Measurements from ENCODE around the gene MMP17.

MMP17 gene

DNA sequence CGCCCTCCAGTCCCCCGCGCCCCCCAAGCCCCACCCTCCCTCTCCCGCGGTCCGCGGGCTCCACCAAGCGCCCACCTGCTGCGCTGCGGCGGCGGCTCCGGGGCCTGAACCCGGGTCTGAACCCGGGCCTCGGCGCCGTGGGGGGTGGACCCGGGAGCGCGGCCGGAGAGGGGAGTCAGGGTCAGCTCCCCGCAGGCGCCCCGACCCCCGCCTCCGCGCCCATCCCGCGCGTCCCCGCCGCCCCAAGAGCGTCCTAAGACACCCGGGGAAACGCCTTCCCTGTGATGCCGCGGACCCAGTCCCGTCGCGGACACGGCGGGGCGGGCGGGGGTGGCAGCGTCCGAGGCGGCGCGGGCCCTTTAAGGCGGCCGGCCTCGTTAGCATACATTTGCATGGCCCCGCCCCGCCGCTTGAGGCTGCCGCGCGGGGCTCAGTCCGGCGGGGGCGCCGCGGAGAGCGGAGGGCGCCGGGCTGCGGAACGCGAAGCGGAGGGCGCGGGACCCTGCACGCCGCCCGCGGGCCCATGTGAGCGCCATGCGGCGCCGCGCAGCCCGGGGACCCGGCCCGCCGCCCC lies at the start of gene MMP17:
Gene MMP17 (plus strand): TSS at position 433 of the 574 bp plus-strand sequence. CDS start 102 bp downstream, at position 535.
- in situ Hi-C loops (cut with HindIII; ENCODE audit: low sequenced_read_pairs): no loop called here

DNA sequence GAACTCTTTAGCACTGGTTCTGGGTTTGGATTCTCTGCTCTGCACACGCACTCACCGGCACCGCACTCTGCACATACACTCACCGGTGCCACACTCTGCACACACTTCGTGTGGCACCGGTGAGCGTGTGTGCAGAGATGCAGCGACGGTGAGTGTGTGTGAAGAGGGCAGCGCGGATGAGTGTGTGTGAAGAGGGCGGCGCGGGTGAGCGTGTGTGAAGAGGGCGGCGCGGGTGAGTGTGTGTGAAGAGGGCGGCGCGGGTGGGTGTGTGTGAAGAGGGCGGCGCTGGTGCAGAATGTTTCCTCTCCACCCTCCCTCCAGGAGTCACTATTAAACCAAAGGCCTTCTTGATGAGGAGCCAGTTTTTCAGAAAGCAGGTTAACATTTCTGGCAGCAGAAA lies 49.2 kb upstream of the MMP17 start:
- in situ Hi-C loops (cut with HindIII; ENCODE audit: low sequenced_read_pairs): no loop called here

DNA sequence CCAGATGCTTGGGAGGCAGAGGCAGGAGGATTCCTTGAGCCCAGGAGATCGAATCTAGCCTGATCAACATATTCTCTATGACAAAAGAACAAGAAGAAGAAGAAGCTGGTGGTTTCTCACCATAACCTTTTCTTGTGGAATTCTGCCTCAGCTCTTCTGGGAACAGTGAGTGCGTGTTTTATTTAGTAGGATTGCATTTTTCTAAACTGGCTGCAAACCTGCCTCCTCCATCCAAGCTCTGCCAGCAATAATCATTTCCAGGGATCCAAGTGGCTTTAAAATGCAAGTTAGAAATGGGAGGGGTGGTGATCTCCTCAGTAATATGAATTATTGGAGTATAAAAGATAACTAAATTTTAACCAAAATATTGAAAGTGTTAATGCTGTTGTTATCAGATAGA lies 46.1 kb upstream of the MMP17 start:
- in situ Hi-C loops (cut with HindIII; ENCODE audit: low sequenced_read_pairs): no loop called here

DNA sequence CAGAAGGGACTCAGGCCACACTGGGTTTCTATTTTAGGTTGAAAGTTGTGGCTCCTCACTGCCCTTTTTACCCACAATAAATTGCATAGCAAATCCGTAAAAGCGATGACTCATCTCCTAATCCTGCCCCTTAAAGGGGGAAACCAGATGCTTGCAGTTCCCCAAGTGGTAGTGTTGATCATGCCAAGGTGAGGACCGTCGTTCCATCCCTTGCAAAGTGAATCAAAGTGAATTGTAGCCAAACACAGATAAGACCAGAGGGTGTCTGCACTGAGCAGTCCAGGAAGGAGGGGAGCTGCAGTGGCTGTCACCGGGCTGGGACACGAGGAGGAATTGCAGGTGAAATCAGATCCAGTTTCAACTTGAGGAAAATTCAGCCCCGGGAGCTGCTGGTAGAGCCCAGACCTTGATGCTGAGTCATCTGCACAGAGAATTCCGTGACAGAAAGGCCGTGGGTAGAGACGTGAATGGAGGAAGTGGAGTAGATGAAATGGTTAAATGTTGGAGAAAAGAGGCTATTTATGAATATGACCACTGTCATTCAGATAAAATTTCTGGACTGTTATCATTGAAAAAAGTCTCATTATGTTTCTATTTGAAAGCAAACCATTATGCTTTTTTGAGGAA lies 44.2 kb upstream of the MMP17 start:
- in situ Hi-C loops (cut with HindIII; ENCODE audit: low sequenced_read_pairs): no loop called here

DNA sequence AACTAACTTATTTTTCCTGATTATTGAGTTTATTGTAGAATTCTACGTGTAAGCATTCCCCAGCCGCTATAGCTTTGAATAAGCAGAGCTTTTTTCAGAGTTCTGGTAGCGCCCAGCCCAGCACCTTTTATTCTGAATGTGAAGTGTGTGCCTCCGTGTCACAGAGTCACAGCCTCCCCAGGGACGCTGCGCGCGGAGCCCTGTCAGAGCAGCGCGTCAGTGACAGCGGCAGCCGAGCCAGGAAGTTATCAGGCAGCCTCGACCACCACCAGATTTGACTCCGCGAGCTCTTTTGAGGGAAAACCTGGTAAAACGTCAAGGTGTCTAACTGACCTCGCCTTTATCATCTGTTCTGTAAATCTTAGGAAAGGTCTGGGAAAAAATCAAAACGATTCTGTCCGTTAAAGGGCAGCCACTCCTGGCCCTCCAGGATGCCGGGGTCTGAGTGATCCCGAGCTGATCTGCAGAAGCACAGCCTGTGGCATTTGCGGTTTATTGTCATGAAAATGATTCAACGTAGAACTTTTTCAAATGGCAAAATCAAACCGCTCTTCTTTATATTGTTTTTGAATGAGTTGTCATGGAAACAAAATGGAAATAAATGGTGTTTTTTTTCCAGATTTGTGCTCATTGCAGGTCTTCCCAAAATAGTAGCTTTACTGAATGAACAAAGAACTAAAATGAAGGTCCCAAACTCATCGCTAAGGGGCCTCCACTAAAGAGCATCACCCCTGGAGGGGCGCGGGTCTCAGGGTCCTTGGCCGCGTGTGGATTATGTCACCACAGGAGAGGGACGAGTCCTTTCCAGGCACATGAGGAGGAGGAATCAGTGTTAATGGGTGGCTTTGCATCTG lies 43.1 kb upstream of the MMP17 start:
- in situ Hi-C loops (cut with HindIII; ENCODE audit: low sequenced_read_pairs): no loop called here

DNA sequence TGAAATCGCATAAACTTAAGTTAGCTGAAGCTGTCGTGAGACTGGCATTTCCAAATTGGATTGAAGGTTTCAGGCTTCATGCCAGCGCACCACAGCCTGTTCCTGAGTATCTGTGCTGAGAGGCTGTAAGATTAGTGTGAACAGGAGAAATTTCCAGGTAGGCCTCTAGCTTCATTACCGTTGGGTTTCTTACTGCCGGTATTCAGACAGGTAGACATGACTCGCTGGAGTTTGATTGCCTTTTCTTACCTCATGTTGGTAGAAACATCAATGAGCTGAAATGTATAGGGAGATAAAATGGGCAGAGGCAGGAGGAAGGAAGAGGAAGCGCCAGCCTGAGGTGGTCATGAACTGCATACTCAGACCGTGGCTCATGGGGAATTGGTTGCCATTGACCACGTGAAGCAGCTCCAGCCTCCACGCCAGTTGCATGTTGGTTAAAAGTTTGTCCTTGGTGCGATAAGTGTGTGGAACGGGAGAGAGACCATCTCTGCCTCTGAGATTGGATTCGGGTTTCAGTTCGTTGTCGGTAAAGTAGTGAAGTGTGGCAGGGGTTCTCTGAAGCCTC lies 42.3 kb upstream of the MMP17 start:
- in situ Hi-C loops (cut with HindIII; ENCODE audit: low sequenced_read_pairs): no loop called here

DNA sequence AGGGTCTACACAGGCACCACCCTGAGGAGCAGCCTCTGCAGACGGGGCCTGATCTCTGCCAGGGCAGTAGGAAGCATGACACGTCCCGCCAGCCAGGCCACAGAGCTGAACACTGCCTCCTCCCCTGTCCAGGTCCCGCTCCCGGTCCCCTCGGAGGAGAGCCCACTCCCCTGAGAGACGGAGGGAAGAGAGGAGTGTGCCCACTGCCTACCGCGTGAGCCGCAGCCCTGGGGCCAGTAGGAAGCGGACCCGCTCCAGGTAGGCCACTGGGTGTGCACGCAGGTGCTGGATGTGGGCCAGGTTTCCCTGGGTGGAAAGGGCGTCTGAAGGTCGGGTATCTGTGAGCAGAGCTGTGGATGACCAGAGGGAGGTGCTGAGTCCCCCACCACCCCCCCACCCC lies 41.9 kb upstream of the MMP17 start:
- in situ Hi-C loops (cut with HindIII; ENCODE audit: low sequenced_read_pairs): no loop called here

DNA sequence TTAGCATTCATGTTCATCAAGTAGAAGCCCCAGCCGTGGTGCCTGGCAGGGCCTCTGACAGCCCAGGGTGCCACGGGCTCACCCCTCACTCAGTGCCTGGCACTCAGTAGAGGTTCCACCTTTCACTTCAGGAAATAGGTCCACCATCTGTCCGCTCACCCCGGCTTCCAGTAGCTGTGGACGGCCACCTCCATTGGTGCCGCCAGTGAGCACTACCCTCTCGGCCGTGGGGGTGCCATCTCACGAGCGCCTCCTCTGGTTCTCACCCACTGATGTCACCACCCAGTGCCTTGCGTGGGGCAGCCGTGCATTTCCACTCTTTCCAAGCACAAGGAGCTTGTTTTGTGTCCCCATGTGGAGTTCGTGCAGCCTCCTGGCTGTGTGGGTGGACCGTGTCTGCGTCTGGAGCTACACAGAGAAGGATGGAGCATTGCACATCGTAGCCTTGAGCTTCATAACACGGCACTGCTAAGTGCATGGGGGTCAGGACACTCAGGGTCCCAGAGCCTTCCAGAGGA lies 41.0 kb upstream of the MMP17 start:
- in situ Hi-C loops (cut with HindIII; ENCODE audit: low sequenced_read_pairs): no loop called here

DNA sequence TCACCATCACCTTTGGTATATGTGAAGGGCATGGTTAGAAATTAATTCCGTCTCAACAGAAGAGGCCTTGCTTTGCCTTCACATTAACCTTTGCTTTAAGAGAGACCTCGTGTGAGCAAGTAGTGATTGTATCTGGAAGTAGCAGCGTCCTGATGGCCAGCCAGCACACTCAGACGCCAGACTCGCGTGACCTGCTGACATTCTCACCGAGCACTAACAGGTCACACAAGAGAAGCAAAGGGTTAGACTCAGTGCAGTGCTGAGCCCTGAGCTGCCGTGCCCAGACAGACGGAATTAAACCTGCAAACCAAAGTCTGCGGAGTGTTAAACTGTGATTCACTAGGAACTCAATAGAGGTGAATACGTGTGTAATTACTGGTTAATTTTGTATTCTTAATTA lies 40.1 kb upstream of the MMP17 start:
- in situ Hi-C loops (cut with HindIII; ENCODE audit: low sequenced_read_pairs): no loop called here

DNA sequence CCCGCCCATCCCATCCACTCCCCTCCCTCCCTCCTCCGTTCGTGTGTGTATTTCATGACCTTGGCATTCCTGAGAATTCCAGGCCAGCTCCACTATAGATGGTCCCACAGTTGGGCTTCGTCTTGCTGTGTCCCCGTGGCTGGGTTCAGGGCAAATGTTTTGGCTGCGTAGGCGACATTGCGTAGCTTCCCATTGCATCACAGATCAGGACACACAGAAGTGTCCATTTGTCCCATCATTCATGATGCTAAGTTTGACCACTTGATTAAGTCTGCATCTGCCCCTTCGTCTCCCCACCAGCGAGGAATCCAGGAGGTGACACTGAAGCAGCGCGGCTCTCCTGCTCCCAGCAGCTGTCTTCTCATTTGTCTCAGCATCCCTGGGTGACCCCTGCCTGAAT lies 38.6 kb upstream of the MMP17 start:
- in situ Hi-C loops (cut with HindIII; ENCODE audit: low sequenced_read_pairs): no loop called here

DNA sequence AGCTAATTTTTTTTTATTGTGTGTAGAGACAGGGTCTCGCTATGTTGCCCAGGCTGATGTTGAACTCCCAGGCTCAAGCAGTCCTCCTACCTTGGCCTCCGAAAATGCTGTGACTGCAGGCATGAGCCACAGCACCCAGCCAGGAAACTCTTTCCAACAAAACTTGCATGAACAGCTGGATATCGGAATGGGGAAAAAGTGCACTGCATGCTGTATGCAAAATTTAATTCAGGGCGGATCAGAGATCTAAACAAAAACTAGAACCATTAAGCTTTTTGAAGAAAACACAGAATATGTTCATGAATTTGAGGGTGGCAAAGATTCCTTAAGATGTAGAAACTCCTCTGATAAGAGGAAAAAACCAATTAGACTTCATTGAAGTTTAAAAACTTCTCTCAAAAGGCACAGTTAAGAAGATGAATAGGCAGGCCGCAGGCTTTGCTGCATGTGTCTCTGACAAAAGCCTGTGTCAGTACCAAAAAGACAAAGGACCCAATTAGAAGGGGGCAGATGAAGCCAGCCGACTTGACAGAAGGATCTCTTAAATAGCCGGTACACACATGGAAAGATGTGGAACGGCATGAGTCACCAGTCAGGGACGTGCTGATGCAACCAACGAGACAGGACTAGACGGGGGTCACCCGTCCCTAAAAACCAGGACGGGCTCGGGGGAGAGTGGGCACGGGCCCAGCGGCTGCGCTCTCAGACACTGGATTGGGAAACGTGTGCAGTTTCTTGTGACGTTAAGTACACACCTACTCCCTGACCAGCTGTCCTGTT lies 34.8 kb upstream of the MMP17 start:
- in situ Hi-C loops (cut with HindIII; ENCODE audit: low sequenced_read_pairs): no loop called here

DNA sequence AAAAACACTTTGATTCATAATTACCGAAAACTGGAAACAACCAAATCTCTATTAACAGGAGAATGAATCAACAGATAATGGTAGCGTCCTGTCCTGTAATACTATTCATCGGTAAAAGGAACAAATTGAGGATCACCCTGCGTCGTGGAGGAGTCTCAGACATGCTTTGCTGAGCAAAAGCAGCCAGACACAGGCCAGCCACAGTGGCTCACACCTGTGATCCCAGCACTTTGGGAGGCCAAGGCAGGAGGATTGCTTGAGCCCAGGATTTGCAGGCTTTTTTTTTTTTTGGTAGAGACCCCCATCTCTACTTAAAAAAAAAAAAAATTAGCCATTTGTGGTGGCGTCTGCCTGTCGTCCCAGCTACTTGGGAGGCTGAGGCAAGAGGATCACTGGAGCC lies 34.1 kb upstream of the MMP17 start:
- in situ Hi-C loops (cut with HindIII; ENCODE audit: low sequenced_read_pairs): no loop called here

DNA sequence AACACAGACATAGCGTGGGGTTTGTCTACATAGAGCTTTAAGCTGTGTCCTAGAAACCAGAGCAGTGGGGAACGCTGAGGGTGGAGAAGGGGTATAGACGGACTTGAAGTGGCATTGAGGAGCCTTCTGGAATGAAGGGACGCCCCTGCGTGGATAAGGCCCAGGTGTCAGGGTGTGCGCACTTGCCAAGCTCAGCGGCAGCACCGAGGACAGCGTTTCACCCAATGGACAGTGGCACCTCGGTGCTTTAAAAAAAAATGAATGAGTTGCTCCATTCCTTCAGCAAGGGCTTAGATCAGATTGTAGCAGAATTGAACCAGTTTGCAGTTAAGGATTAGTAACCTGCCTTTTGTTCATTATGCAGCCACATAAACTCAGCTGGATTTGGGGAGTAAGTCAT lies 33.6 kb upstream of the MMP17 start:
- in situ Hi-C loops (cut with HindIII; ENCODE audit: low sequenced_read_pairs): no loop called here

DNA sequence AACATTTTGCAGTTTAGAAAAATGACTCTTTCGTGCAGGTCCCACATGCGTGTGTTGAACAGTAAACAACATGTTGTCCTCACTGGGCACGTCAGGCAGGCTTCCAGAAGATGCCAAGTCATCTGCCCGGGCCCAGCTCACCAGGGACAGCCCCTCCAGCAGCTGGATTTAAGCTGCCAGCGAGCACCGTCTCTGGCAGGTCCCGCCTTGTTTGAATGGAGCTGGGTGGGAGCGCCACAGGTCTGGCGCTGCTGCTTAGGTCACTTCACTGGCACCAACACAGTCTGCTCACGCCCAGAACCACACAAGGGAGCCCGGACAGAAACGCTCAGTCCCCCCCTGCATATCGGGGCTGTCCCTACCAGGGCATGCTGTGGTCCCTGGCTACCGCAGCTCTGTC lies 33.1 kb upstream of the MMP17 start:
- in situ Hi-C loops (cut with HindIII; ENCODE audit: low sequenced_read_pairs): no loop called here

DNA sequence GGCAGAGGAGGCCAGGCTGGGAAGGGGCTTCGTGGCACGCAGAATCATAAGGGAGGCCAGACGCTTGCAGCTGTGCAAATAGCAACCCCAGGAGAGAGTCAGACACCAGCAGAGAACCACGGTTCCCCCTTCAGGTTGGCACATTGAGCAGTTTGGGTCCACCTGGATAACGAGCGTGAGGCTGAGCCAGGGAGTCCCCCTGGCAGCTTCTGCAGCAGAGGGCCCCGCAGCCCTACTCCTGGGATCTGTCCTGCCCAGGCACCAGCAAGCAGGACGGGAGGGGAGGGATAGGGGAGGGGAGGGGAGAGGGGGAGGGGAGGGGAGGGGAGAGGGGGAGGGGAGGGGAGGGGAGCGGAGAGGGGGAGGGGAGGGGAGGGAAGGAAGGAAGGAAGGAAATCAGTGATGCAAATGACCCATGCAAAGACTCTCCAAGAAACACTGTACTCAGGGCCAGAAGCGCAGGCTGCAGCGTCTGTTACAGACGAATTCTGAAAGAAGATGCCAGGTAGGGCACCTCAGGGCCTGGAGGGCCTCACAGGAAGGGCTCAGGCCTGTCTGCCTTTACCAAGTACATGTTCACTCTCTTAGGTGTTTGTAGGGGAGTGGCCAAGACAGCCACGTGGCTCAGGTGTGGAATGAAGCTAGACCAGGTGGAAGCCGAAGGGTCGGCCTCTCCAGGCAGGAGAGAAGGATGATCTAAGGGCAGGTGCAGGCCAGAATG lies 32.3 kb upstream of the MMP17 start:
- in situ Hi-C loops (cut with HindIII; ENCODE audit: low sequenced_read_pairs): no loop called here

DNA sequence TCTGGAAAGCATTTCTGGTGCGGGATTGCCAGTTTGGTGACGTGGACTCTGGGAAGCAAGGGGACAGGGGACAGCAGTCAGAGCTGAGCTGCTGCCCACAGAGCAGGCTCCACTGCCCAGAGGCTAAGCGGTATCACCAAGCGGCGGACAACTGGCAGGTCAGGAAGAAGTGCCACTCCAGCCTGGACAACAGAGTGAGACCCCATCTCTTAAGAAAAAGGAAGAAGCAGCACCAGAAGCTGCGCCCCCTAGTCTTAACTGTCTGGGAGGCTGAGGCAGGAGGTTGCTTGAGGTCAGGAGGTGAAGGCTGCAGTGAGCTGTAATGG lies 31.8 kb upstream of the MMP17 start:
- in situ Hi-C loops (cut with HindIII; ENCODE audit: low sequenced_read_pairs): no loop called here

DNA sequence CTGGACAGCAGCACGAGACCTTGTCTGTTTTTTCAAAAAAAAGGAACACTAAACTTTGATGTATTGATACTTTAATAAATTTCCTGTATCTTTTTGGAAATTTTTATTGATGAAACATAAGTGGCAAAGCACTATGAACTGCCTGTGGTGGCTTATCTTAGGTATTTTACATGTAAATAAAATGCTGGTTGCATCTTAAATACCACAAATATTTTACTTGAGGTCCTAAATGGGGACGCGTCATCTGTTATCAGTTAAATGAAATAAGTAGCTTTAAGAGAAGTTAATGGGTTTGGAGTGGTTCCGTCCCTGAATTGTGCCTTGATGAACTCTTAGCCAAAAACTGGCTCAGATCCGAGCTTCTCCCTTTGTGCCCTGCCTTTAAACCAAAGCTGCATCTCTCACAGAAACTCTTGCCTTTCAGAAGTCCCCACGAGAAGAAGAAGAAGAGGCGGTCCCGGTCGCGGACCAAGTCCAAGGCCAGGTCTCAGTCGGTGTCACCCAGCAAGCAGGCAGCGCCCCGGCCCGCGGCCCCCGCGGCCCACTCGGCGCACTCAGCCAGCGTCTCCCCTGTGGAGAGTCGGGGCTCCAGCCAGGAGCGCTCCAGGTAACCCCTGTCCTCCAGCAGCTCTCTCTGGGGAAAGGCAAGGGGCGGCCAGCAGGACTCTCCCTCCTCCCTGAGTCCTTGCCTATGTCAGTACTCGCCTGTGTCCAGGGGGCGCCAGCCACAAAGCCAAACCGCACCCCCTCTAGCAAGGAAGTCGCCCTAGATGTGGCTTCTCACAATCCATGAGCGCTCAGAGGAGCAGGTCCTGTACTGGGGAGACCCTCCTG lies 31.2 kb upstream of the MMP17 start:
- in situ Hi-C loops (cut with HindIII; ENCODE audit: low sequenced_read_pairs): no loop called here

DNA sequence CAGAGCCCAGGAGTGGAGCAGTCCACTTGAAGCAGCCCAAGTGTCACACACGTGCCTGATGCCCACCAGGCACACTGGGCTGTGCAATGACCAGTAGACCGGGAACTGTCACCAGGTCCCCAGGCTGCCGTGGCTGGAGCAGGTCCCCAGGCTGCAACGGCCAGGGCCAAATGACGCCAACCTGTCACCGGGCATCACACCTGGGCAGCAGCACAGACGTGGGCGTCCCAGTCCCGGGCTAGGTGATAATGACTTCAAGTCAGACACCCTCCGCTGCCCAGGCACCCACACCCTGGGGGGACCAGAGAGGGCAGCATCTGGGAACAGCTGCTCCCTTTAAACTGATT lies 30.6 kb upstream of the MMP17 start:
- in situ Hi-C loops (cut with HindIII; ENCODE audit: low sequenced_read_pairs): no loop called here

DNA sequence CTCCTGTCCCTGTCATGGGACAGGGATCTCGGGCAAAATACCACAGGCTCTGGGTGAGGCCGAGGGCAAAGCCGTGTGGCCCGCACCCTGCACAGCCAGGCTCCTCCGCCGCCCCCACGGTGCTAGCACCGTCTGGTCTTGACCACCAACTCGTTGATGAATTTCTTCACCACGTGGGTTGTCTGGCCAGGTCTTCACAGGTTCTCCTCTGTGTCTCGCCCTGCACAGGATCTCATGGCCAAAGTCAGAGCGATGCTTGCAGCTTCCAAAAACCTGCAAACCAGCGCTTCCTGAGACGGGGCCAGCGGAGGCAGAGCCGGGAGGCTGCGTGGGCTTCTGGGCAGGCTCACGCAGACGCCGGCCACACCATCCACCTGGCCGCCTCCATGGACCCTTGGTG lies 29.0 kb upstream of the MMP17 start:
- in situ Hi-C loops (cut with HindIII; ENCODE audit: low sequenced_read_pairs): no loop called here
